Measurements from ENCODE around the gene CKB.

GRCh38 chr14:103476631-103477030, 46.0 kb downstream of the CKB start:
- TF ChIP-seq CTCF (IDR thresholded peaks at IDR 0.05) (no peak), POLR2A (IDR thresholded peaks at IDR 0.05) (no peak)
